HG02885 (cell line): ENCODE measurements around the gene DPF1.
"Not testable (repeated sequence)": the region's sequence is repeated elsewhere in the genome, so short reads cannot be mapped to it uniquely, and the experiment has no call there.

Experiments used
- ATAC-seq: cut with Tn5 transposase; IDR thresholded peaks from one replicate; pipeline ENCODE4 v1.9.1; 2021; ENCODE audit warnings: mild to moderate bottlenecking; ENCODE audit not compliant: unreplicated experiment, poor library complexity

DPF1 gene

GRCh38 chr19:38250821-38251563, 27.0 kb upstream of the DPF1 start:
- no peak for ATAC-seq

GRCh38 chr19:38250428-38250820, 26.4 kb upstream of the DPF1 start:
- no peak for ATAC-seq

- no peak for ATAC-seq
These were observed 24.4 kb upstream of the DPF1 start for GRCh38 chr19:38248421-38248820.

GRCh38 chr19:38247734-38248268, 23.8 kb upstream of the DPF1 start:
- ATAC-seq = no peak

- ATAC-seq = no peak
These were observed 23.1 kb upstream of the DPF1 start for GRCh38 chr19:38247126-38247525.

- no peak for ATAC-seq
These were observed 21.9 kb upstream of the DPF1 start for GRCh38 chr19:38245826-38246498.

- no peak for ATAC-seq
These were observed 19.3 kb upstream of the DPF1 start for GRCh38 chr19:38243279-38243673.

GRCh38 chr19:38239816-38240215, 15.8 kb upstream of the DPF1 start:
- ATAC-seq = no peak

- ATAC-seq = no peak
These were observed 10.6 kb upstream of the DPF1 start for GRCh38 chr19:38234615-38235014.

GRCh38 chr19:38233740-38234251, 9.8 kb upstream of the DPF1 start:
- ATAC-seq = no peak

GRCh38 chr19:38231918-38232317, 7.9 kb upstream of the DPF1 start:
- no peak for ATAC-seq

- not testable (repeated sequence) for ATAC-seq
These were observed 6.6 kb upstream of the DPF1 start for GRCh38 chr19:38230506-38231133.

GRCh38 chr19:38229585-38230073, 5.6 kb upstream of the DPF1 start:
- peak; percentile 76 for ATAC-seq

- no peak for ATAC-seq
These were observed 4.7 kb upstream of the DPF1 start for GRCh38 chr19:38228491-38229439.

- no peak for ATAC-seq
These were observed 4.0 kb upstream of the DPF1 start for GRCh38 chr19:38228005-38228377.

GRCh38 chr19:38227287-38228004, 3.4 kb upstream of the DPF1 start:
- no peak for ATAC-seq

GRCh38 chr19:38224863-38225218, 819 bp upstream of the DPF1 start:
- not testable (repeated sequence) for ATAC-seq

- no peak for ATAC-seq
These were observed 407 bp downstream of the DPF1 start for GRCh38 chr19:38223617-38224013.

GRCh38 chr19:38223119-38223523, 901 bp downstream of the DPF1 start:
- ATAC-seq = no peak
